Forelimb muscle (tissue), 1 donor: ENCODE results near the gene METRN. TPM values are rescaled to one million over a fixed set of nuclear protein-coding genes. Genes with fewer than 3 reads are reported as not detected.

Source experiments
- DNase-seq: peaks from one replicate; pipeline ENCODE4 v3.0.0-alpha.2; 2013; ENCODE audit warnings: low read depth
- polyA plus RNA-seq: library from polyadenylated mRNA; unstranded; fragments of 120-200 nt; gene quantifications from one replicate; pipeline ENCODE4 v1.2.1, GENCODE V29; 2013; ENCODE audit not compliant: insufficient read length

Gene METRN
- polyA plus RNA-seq, 1 donor: 26.1 TPM

- DNase-seq: no peak
These were observed 44.4 kb downstream of the METRN start for GRCh38 chr16:759110-759910.

- no peak for DNase-seq
These were observed 45.1 kb downstream of the METRN start for GRCh38 chr16:760065-760464.

- DNase-seq: no peak
These were observed 45.8 kb downstream of the METRN start, which contains the start of gene MSLN for GRCh38 chr16:760545-761343. MSLN (plus strand) TSS chr16:760734; CDS start chr16:762681, 1,947 bp downstream.

- DNase-seq: no peak
These were observed 47.0 kb downstream of the METRN start for GRCh38 chr16:761625-762513.

GRCh38 chr16:762595-763268 is 47.8 kb downstream of the METRN start:
- no peak for DNase-seq

- DNase-seq: no peak
These were observed 48.7 kb downstream of the METRN start for GRCh38 chr16:763369-764183.

- DNase-seq: no peak
These were observed 49.3 kb downstream of the METRN start for GRCh38 chr16:764184-764750.

- DNase-seq: no peak
These were observed 50.0 kb downstream of the METRN start for GRCh38 chr16:764848-765487.

- no peak for DNase-seq
These were observed 50.6 kb downstream of the METRN start for GRCh38 chr16:765488-765865.

- DNase-seq: no peak
These were observed 51.3 kb downstream of the METRN start for GRCh38 chr16:766008-766819.

GRCh38 chr16:766820-767640 is 52.1 kb downstream of the METRN start:
- no peak for DNase-seq

- no peak for DNase-seq
These were observed 52.9 kb downstream of the METRN start for GRCh38 chr16:767743-768235.

- no peak for DNase-seq
These were observed 53.5 kb downstream of the METRN start for GRCh38 chr16:768428-768827.
